SJCRH30 (cell line): ENCODE measurements around the gene PFKFB4. TPM values are rescaled to one million over a fixed set of nuclear protein-coding genes. Genes with fewer than 3 reads are reported as not detected.

ENCODE experiments used
- total RNA-seq: library from RNA; depleted of rRNA; stranded (reverse); fragments of >200 nt; shearing (Covaris generic); gene quantifications from 2 replicates; pipeline ENCODE4 v1.2.3, GENCODE V29; 2014; rRNA removed

PFKFB4 gene
- total RNA-seq, 1 experiment from 2014 or later: 8.3 TPM

Other genes starting within 250 kb of the PFKFB4 start
- gene SPINK8, start 223.1 kb downstream of the PFKFB4 start, total RNA-seq: not detected in 2 replicates
- 0.30 and 0.35 TPM in 2 replicates for gene FBXW12, start 184.6 kb downstream of the PFKFB4 start, total RNA-seq
- gene PLXNB1, start 126.7 kb downstream of the PFKFB4 start, total RNA-seq: 23.4 and 45.0 TPM in 2 replicates
- 11.3 and 12.0 TPM in 2 replicates for gene CCDC51, start 116.7 kb downstream of the PFKFB4 start, total RNA-seq
- 491 and 498 TPM in 2 replicates for gene TMA7, start 116.5 kb downstream of the PFKFB4 start, total RNA-seq
- gene ATRIP, start 110.1 kb downstream of the PFKFB4 start, total RNA-seq: 12.4 and 12.8 TPM in 2 replicates
- gene SHISA5, start 52.6 kb downstream of the PFKFB4 start, total RNA-seq: 74.9 and 78.1 TPM in 2 replicates
- 0.14 TPM in 1 of 2 replicates, not detected in the other for gene UCN2, start 7.0 kb upstream of the PFKFB4 start, total RNA-seq
- 1.5 and 2.0 TPM in 2 replicates for gene COL7A1, start 38.5 kb upstream of the PFKFB4 start, total RNA-seq
- 137 and 162 TPM in 2 replicates for gene UQCRC1, start 52.8 kb upstream of the PFKFB4 start, total RNA-seq
- gene TMEM89, start 65.0 kb upstream of the PFKFB4 start, total RNA-seq: not detected in 2 replicates
- 14.8 and 18.9 TPM in 2 replicates for gene SLC26A6, start 78.7 kb upstream of the PFKFB4 start, total RNA-seq
- 1.1 and 1.7 TPM in 2 replicates for gene CELSR3, start 106.1 kb upstream of the PFKFB4 start, total RNA-seq
- 11.8 and 13.7 TPM in 2 replicates for gene NCKIPSD, start 129.1 kb upstream of the PFKFB4 start, total RNA-seq
- gene IP6K2, start 160.4 kb upstream of the PFKFB4 start, total RNA-seq: 61.2 and 67.3 TPM in 2 replicates